OCI-LY1 (cell line): ENCODE results near the gene VDR.

Experiments
- H2AFZ ChIP-seq: fragments of 200-600 bp; sonication (generic), shearing (Covaris generic); 2 replicates; pipeline ENCODE4 v1.6.0; 2014; ENCODE audit warnings: antibody characterized with exemption, mild to moderate bottlenecking, low read length
- H3F3A ChIP-seq: fragments of 200-600 bp; sonication (generic), shearing (Covaris generic); 2 replicates; pipeline ENCODE4 v1.6.0; 2014; ENCODE audit warnings: mild to moderate bottlenecking, antibody characterized with exemption, low read length, moderate library complexity; ENCODE audit not compliant: insufficient read depth
- H3K27ac ChIP-seq: fragments of 200-600 bp; sonication (generic); 2 replicates; pipeline ENCODE4 v1.5.1; 2014; ENCODE audit warnings: low read length, mixed run types, mild to moderate bottlenecking, low read depth; ENCODE audit not compliant: poor library complexity, severe bottlenecking
- H3K27me3 ChIP-seq: fragments of 200-600 bp; sonication (generic); 2 replicates; pipeline ENCODE4 v1.6.0; 2014; ENCODE audit warnings: antibody characterized with exemption, mild to moderate bottlenecking, low read length, moderate library complexity; ENCODE audit not compliant: insufficient read depth
- H3K36me3 ChIP-seq: fragments of 200-600 bp; sonication (generic); 2 replicates; pipeline ENCODE4 v1.6.1; 2014; ENCODE audit warnings: mild to moderate bottlenecking, antibody characterized with exemption, low read length, moderate library complexity, mixed read lengths; ENCODE audit not compliant: insufficient read depth
- H3K4me1 ChIP-seq: fragments of 200-600 bp; sonication (generic); 2 replicates; pipeline ENCODE4 v1.5.1; 2014; ENCODE audit warnings: mild to moderate bottlenecking, low read length, moderate library complexity; ENCODE audit not compliant: insufficient read depth, severe bottlenecking
- H3K4me2 ChIP-seq: fragments of 200-600 bp; sonication (generic), shearing (Covaris generic); 2 replicates; pipeline ENCODE4 v1.6.1; 2014; ENCODE audit warnings: low read length
- H3K4me3 ChIP-seq: fragments of 200-600 bp; sonication (generic); 2 replicates; pipeline ENCODE4 v1.5.1; 2014; ENCODE audit warnings: low read length, low read depth, mild to moderate bottlenecking, mixed read lengths; ENCODE audit not compliant: poor library complexity, severe bottlenecking
- H3K79me2 ChIP-seq: fragments of 200-600 bp; shearing (Covaris generic); 2 replicates; pipeline ENCODE4 v1.6.1; 2016; ENCODE audit warnings: mixed run types, low read length, mixed read lengths; ENCODE audit not compliant: insufficient read depth
- H3K9ac ChIP-seq: fragments of 200-600 bp; sonication (generic), shearing (Covaris generic); 2 replicates; pipeline ENCODE4 v1.6.1; 2014; ENCODE audit warnings: mild to moderate bottlenecking, low read length, mixed read lengths
- H3K9me2 ChIP-seq: fragments of 200-600 bp; sonication (generic), shearing (Covaris generic); 2 replicates; pipeline ENCODE4 v1.6.1; 2014; ENCODE audit warnings: low read depth, mild to moderate bottlenecking, low read length, mixed read lengths
- H3K9me3 ChIP-seq: fragments of 200-600 bp; shearing (Covaris generic); 2 replicates; pipeline ENCODE4 v1.6.1; 2014; ENCODE audit warnings: low read length, mixed read lengths
- H4K20me1 ChIP-seq: fragments of 200-600 bp; sonication (generic), shearing (Covaris generic); 2 replicates; pipeline ENCODE4 v1.6.0; 2016; ENCODE audit warnings: mild to moderate bottlenecking, low read length; ENCODE audit not compliant: insufficient read depth
- CTCF ChIP-seq: fragments of 200-600 bp; sonication (generic), shearing (Covaris generic); IDR thresholded peaks from 2 replicates; pipeline ENCODE4 v1.5.1; 2017; ENCODE audit warnings: mild to moderate bottlenecking, antibody characterized with exemption, low read length, moderate library complexity, mixed read lengths
- EZH2 ChIP-seq: fragments of 200-600 bp; sonication (generic), shearing (Covaris generic); IDR thresholded peaks from 2 replicates; pipeline ENCODE4 v1.8.0; 2017; ENCODE audit warnings: borderline replicate concordance, mixed run types, mild to moderate bottlenecking, antibody characterized with exemption, low read length, moderate library complexity, mixed read lengths

The VDR gene

GRCh38 chr12:47888153-47888819, 16.5 kb downstream of the VDR start:
- H3F3A ChIP-seq, result no peaks in the 10 kb centered on the region
- H3K79me2 ChIP-seq, result no peaks in the 10 kb centered on the region
- H3K36me3 ChIP-seq, result no peaks in the 10 kb centered on the region
- H3K4me1 ChIP-seq, result peaks cover 6% of the 10 kb centered on the region
- no peaks in the 10 kb centered on the region for H4K20me1 ChIP-seq
- no peak overlapping the region for H3K9ac ChIP-seq
- no peak overlapping the region for H2AFZ ChIP-seq
- no peak overlapping the region for H3K27ac ChIP-seq
- no peak overlapping the region for H3K4me2 ChIP-seq
- no peak for TF ChIP-seq EZH2
- no peak for TF ChIP-seq CTCF
- H3K4me3 ChIP-seq, result no peak overlapping the region
- H3K27me3 ChIP-seq, result peaks cover 7% of the 10 kb centered on the region
- H3K9me3 ChIP-seq, result no peaks in the 10 kb centered on the region
- H3K9me2 ChIP-seq, result no peaks in the 10 kb centered on the region

DNA sequence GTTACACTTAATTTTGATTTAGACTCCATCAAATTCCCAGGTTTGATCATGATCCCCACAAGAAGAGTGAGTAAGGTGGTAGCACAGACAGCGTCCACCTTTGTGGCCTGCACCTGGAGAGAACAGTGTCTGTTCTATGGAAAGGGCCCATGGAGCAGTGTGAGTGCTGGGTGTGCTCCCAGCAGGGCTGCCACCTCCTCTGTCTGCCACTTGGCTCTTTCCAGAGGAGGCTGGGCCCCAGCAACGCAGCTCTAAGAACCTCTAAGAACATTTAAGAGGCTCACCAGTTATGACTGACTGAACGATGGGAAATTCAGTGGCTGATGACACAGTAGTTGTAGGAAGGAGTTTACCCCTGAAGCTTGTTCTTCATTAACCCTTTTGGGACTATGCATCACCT, 17.3 kb downstream of the VDR start:
- Histone ChIP-seq H3K9ac (no peak overlapping the region), H3K9me2 (no peaks in the 10 kb centered on the region), H3K4me3 (no peak overlapping the region), H3F3A (no peaks in the 10 kb centered on the region), H3K4me2 (no peak overlapping the region), H3K27me3 (peaks cover 7% of the 10 kb centered on the region), H3K9me3 (no peaks in the 10 kb centered on the region), H3K27ac (no peak overlapping the region), H3K36me3 (no peaks in the 10 kb centered on the region), H3K79me2 (no peaks in the 10 kb centered on the region), H4K20me1 (no peaks in the 10 kb centered on the region), H2AFZ (no peak overlapping the region), H3K4me1 (peaks cover 13% of the 10 kb centered on the region)
- TF ChIP-seq EZH2 (no peak), CTCF (no peak)

GRCh38 chr12:47886510-47887240, 18.1 kb downstream of the VDR start:
- Histone ChIP-seq H3K4me3 (no peak overlapping the region), H3K79me2 (no peaks in the 10 kb centered on the region), H3K9me2 (no peaks in the 10 kb centered on the region), H3K9me3 (no peaks in the 10 kb centered on the region), H4K20me1 (no peaks in the 10 kb centered on the region), H3K4me2 (no peak overlapping the region), H2AFZ (no peak overlapping the region), H3K4me1 (peaks cover 13% of the 10 kb centered on the region), H3F3A (no peaks in the 10 kb centered on the region), H3K9ac (no peak overlapping the region), H3K27ac (no peak overlapping the region), H3K27me3 (peaks cover 7% of the 10 kb centered on the region), H3K36me3 (no peaks in the 10 kb centered on the region)
- TF ChIP-seq EZH2, result no peak
- no peak for TF ChIP-seq CTCF
